GM12801 (cell line): ENCODE data around the gene BAHD1.

Source experiments
- CTCF ChIP-seq: IDR thresholded peaks from one replicate; pipeline ENCODE4 v1.5.1; 2011; ENCODE audit warnings: control low read depth; ENCODE audit not compliant: insufficient read length; ENCODE audit errors: extremely low read depth

BAHD1 gene

GRCh38 chr15:40427188-40427587 is 13.6 kb upstream of the BAHD1 start:
- no peak for TF ChIP-seq CTCF

GRCh38 chr15:40428185-40428584 is 12.6 kb upstream of the BAHD1 start:
- no peak for TF ChIP-seq CTCF

- TF ChIP-seq CTCF = no peak
Measured at GRCh38 chr15:40429068-40429710, 11.6 kb upstream of the BAHD1 start.

- TF ChIP-seq CTCF = no peak
Measured at GRCh38 chr15:40430271-40430805, 10.4 kb upstream of the BAHD1 start.

GRCh38 chr15:40435023-40435709 is 5.6 kb upstream of the BAHD1 start:
- TF ChIP-seq CTCF = no peak

- no peak for TF ChIP-seq CTCF
Measured at GRCh38 chr15:40435710-40436089, 5.1 kb upstream of the BAHD1 start.

- TF ChIP-seq CTCF = no peak
Measured at GRCh38 chr15:40436116-40436891, 4.4 kb upstream of the BAHD1 start.
